Central memory CD4-positive, alpha-beta T cell (primary cell): ENCODE results near the gene C16orf86.

Source experiments
- DNase-seq: peaks from one replicate; pipeline ENCODE4 v3.0.0; 2022

Gene C16orf86

GRCh38 chr16:67697422-67698185 is 31.0 kb downstream of the C16orf86 start:
- DNase-seq: no peak

GRCh38 chr16:67699265-67699664 is 32.7 kb downstream of the C16orf86 start:
- no peak for DNase-seq

GRCh38 chr16:67701420-67701819 is 34.8 kb downstream of the C16orf86 start:
- no peak for DNase-seq

DNA sequence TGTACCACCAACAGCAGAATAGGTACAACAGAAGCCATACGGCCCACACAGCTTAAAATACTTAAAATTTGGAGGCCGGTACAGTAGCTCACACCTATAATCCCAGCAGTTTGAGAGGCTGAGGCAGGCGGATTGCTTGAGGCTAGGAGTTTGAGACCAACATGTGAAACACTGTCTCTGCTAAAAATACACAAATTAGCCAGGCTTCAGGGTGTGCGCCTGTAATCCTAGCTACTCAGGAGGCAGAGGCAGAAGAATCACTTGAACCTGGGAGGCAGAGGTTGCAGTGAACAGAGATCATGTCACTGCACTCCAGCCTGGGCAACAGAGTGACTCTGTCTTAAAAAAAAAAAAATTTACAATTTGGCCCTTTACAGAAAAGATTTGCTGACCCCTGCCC is 35.5 kb downstream of the C16orf86 start:
- DNase-seq: no peak

DNA sequence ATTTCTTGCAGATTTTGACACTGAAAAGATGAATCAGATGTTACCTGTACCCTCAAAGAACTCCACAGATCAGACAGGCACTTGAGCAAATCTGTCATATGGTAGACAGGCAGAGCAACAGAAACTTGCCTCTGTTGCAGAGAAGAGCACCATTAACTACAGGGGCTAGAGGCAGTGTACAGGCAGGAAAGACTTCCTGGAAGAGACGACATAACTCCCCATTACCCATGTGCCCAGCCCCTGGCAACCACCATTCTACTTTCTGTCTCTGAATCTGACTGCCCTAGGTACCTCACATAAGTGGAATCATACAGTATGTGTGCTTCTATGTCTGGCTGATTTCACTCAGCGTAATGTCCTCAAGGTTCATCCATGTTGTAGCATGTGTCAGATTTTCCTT is 37.0 kb downstream of the C16orf86 start:
- DNase-seq: peak; percentile 10

DNA sequence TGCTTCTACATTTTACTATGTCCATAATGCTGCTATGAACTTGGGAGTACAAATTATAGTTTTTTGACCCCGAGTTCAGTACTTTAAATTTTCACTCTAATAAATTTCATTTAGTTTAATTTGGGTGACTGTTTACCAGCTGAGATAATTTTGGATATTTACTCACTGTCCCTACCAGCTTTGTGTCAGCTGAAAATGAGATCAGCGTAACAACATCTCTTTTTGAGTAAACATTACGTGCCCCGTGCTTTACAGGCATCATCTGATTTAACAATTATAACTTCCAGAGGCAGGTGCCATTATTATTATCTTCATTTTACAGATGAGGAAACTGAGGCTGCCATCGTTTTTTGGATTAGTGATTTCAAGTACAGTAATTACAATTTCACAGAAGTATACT is 37.5 kb downstream of the C16orf86 start:
- no peak for DNase-seq

- DNase-seq: no peak
Observed at GRCh38 chr16:67707210-67707609, 40.6 kb downstream of the C16orf86 start.

DNA sequence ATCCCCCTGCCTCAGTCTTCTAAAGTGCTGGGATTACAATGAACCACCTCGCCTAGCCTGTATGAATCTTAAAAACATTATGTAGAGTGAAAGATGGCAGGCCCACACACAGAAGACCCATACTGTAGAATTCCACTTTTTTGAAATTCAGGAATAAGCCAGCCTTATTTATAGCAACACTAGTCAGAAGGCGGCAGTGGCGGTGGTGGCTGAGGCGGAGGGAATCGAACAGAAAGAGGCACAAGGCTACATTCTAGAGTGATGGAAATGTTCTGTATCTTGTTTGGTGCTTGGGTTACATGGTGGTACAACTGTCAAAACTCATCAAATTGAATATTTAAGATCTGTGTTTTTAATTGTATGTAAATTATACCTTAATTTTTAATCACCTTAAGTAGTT is 41.2 kb downstream of the C16orf86 start:
- DNase-seq: no peak

DNA sequence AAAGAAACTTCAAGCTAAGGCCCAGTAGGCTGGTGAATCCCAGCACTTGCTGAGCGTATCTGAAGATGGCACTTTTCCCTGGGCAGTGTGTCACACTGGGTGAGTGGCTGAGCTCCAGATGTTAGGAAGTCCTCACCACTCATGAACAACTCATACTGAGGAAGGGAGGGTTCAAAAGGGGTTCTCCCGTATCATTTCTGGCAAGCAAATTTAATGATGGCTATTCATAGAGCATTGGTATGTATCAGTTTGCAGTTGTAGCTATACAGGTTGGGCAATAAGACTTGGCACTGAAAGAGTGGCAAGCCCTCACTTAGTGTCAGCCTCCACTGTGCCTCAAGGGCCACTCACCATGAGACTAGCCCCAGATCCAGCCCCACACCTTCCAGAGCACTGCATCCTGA is 41.8 kb downstream of the C16orf86 start:
- DNase-seq: no peak

DNA sequence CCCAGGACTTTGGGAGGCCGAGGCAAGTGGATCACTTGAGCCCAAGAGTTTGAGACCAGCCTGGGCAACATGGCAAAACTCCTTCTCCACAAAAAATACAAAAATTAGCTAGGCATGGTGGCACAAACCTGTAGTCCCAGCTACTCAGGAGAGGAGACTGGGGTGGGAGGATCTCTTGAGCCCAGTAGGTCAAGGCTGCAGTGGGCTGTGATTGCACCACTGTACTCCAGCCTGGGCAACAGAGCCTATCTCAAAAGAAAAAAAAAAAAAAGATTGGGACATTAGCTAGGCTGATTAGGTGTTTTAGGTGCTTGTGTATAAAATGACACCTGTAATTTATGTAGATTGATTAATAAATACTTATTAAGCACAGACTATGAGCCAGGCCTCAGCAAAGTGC is 42.4 kb downstream of the C16orf86 start:
- no peak for DNase-seq

- DNase-seq: no peak
Observed at GRCh38 chr16:67710607-67711006, 44.0 kb downstream of the C16orf86 start.

DNA sequence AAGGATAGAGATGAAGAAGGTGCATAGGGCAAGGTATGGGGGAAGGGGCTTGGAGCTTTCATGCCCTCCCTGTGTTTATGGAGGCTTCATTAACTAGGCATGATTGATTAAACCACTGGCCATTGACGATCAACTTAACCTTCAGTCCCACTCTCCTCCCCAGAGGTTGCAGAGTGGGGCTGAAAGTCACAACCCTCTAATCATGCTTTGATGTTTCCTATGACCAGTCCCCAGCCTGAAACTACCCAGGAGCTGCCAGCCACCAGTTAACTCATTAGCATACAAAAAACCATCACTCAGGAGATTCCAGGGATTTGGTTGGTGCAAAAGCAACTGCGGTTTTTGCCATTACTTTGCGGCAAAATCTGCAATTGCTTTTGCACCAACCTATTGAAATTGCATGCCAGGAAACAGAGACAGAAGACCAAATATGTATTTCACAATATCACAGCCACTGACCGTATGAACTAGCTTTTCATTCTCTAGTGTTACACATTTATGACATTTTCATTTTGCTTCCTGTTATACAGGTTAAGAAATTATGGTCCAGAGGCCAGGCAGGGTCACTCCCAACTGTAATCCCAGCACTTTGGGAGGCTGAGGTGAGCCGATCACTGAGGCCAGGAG is 47.1 kb downstream of the C16orf86 start:
- no peak for DNase-seq

DNA sequence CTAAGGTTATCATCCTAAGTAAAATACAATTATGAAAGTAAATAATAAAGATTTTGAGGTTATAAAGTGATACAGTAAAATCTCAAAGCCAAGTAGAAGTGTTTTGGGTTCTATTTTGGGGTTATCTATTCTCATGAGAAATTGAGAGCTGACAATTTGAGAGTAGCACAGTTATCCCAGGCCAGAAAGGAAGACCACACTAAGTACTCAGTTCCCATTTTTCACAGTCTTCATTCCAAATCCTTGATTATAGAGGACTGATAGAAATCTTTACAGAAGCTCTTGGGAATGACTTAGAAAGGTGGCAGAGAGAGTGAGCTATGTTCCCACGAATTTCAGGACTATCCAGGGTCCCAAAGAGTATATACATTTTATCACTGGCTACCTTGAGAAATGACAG is 47.9 kb downstream of the C16orf86 start:
- no peak for DNase-seq

GRCh38 chr16:67716097-67716496 is 49.5 kb downstream of the C16orf86 start:
- DNase-seq: no peak
